ENCODE results near the gene KLHL17. TPM values are rescaled to one million over a fixed set of nuclear protein-coding genes. Genes with fewer than 3 reads are reported as not detected.

KLHL17 gene
- total RNA-seq, 1 donor from 2014 or later, result 6.6 TPM

- no peak for DNase-seq
- intact Hi-C loops (cut with micrococcal nuclease), result no loop called here
- no peak for ATAC-seq
Observed at GRCh38 chr1:962381-963300, 2.3 kb downstream of the KLHL17 start.

GRCh38 chr1:963301-963651 is 2.9 kb downstream of the KLHL17 start:
- no peak for DNase-seq
- intact Hi-C loops (cut with micrococcal nuclease), result no loop called here
- ATAC-seq, result no peak

- no peak for ATAC-seq
Observed at GRCh38 chr1:963746-964525, 3.6 kb downstream of the KLHL17 start.

GRCh38 chr1:964691-965525 is 4.5 kb downstream of the KLHL17 start:
- ATAC-seq (no peak), DNase-seq (peak; percentile 31)
- intact Hi-C loops (cut with micrococcal nuclease), result no loop called here

More at GRCh38 chr1:963746-964525, 3.6 kb downstream of the KLHL17 start:
- intact Hi-C loops (cut with micrococcal nuclease), result no loop called here
- DNase-seq, result no peak

- ATAC-seq (no peak), DNase-seq (peak; percentile 37)
- intact Hi-C loops (cut with micrococcal nuclease), result no loop called here
Observed at GRCh38 chr1:965526-966134, 5.2 kb downstream of the KLHL17 start.

- ATAC-seq, result peak; percentile 32
- peak; percentile 30 for DNase-seq
- intact Hi-C loops (cut with micrococcal nuclease), result no loop called here
Observed at GRCh38 chr1:966135-966703, 5.8 kb downstream of the KLHL17 start, which contains the start of gene PLEKHN1. TSS of gene PLEKHN1 (plus strand) at chr1:966482. CDS start at chr1:966532, 50 bp downstream.

- peak; percentile 82 for DNase-seq
- peak; percentile 69 for ATAC-seq
- intact Hi-C loops (cut with micrococcal nuclease), result no loop called here
Observed at GRCh38 chr1:966704-967300, 6.4 kb downstream of the KLHL17 start.

GRCh38 chr1:967466-968343 is 7.3 kb downstream of the KLHL17 start:
- ATAC-seq, result no peak
- intact Hi-C loops (cut with micrococcal nuclease), result no loop called here
- DNase-seq, result no peak

- no peak for DNase-seq
- no peak for ATAC-seq
- intact Hi-C loops (cut with micrococcal nuclease), result no loop called here
Observed at GRCh38 chr1:969260-969855, 9.0 kb downstream of the KLHL17 start.

- DNase-seq (peak; percentile 31), ATAC-seq (no peak)
- intact Hi-C loops (cut with micrococcal nuclease), result no loop called here
Observed at GRCh38 chr1:970242-970972, 10.0 kb downstream of the KLHL17 start.

- ATAC-seq, result no peak
- DNase-seq, result no peak
- intact Hi-C loops (cut with micrococcal nuclease), result no loop called here
Observed at GRCh38 chr1:970973-971730, 10.8 kb downstream of the KLHL17 start.

GRCh38 chr1:971751-972506 is 11.5 kb downstream of the KLHL17 start:
- ATAC-seq, result no peak
- intact Hi-C loops (cut with micrococcal nuclease), result no loop called here
- DNase-seq, result peak; percentile 33

GRCh38 chr1:972726-973458 is 12.5 kb downstream of the KLHL17 start:
- DNase-seq, result peak; percentile 59
- intact Hi-C loops (cut with micrococcal nuclease), result no loop called here
- peak; percentile 20 for ATAC-seq
